ENCODE measurements around the gene MINDY4. TPM values are rescaled to one million over a fixed set of nuclear protein-coding genes. Genes with fewer than 3 reads are reported as not detected.

The MINDY4 gene
- total RNA-seq, 2 experiments from 2014 or later = 0.36 to 0.60 TPM

GRCh38 chr7:30752484-30752883 lies 18.7 kb upstream of the MINDY4 start:
- Mint-ChIP-seq H3K27me3 (no peaks in the 10 kb centered on the region), H3K9me3 (no peaks in the 10 kb centered on the region), H3K4me3 (no peak overlapping the region), H3K27ac (no peak overlapping the region), H3K36me3 (ENCODE audit: low read depth) (no peaks in the 10 kb centered on the region), H3K4me1 (ENCODE audit: low read depth) (no peaks in the 10 kb centered on the region)
- no peaks in the 10 kb centered on the region for H3K9me3 ChIP-seq (ENCODE audit: control insufficient read depth in 1 of 2, insufficient read depth in 1 of 2, low read length in 2 of 2)
- H3K27me3 ChIP-seq (ENCODE audit: control insufficient read depth in 1 of 2, insufficient read depth in 2 of 2, low read length in 2 of 2) = no peaks in the 10 kb centered on the region
- intact Hi-C loops (cut with DNase I, micrococcal nuclease) = no loop called here
- ChIA-PET CTCF (no interaction called here), POLR2A (no interaction called here)
- DNase-seq = no peak
- ATAC-seq (ENCODE audit: poor library complexity) = no peak
- H3K36me3 ChIP-seq (ENCODE audit: insufficient read depth, low read length) = no peaks in the 10 kb centered on the region
- no peaks in the 10 kb centered on the region for H3K4me1 ChIP-seq (ENCODE audit: insufficient read depth, low read length)
- TF ChIP-seq CTCF (IDR thresholded peaks at IDR 0.05) = no peak
- H3K4me3 ChIP-seq (ENCODE audit: low read length) = no peak overlapping the region
- H3K27ac ChIP-seq (ENCODE audit: low read depth in 1 of 2, low read length in 2 of 2) = no peak overlapping the region

- no peak overlapping the region for H3K27ac ChIP-seq (ENCODE audit: low read depth in 1 of 2, low read length in 2 of 2)
- intact Hi-C loops (cut with DNase I, micrococcal nuclease) = no loop called here
- DNase-seq (no peak), ATAC-seq (ENCODE audit: poor library complexity) (no peak)
- H3K9me3 ChIP-seq (ENCODE audit: control insufficient read depth in 1 of 2, insufficient read depth in 1 of 2, low read length in 2 of 2) = no peaks in the 10 kb centered on the region
- H3K4me3 Mint-ChIP-seq = no peak overlapping the region
- ChIA-PET CTCF (no interaction called here), POLR2A (no interaction called here)
- H3K36me3 ChIP-seq (ENCODE audit: insufficient read depth, low read length) = no peaks in the 10 kb centered on the region
- no peaks in the 10 kb centered on the region for H3K9me3 Mint-ChIP-seq
- H3K4me1 ChIP-seq (ENCODE audit: insufficient read depth, low read length) = no peaks in the 10 kb centered on the region
- no peak for TF ChIP-seq CTCF (IDR thresholded peaks at IDR 0.05)
- H3K27ac Mint-ChIP-seq = no peak overlapping the region
- H3K4me3 ChIP-seq (ENCODE audit: low read length) = no peak overlapping the region
- H3K36me3 Mint-ChIP-seq (ENCODE audit: low read depth) = no peaks in the 10 kb centered on the region
- H3K27me3 Mint-ChIP-seq = no peaks in the 10 kb centered on the region
- no peaks in the 10 kb centered on the region for H3K27me3 ChIP-seq (ENCODE audit: control insufficient read depth in 1 of 2, insufficient read depth in 2 of 2, low read length in 2 of 2)
- no peaks in the 10 kb centered on the region for H3K4me1 Mint-ChIP-seq (ENCODE audit: low read depth)
Measured at GRCh38 chr7:30752979-30753378, 18.2 kb upstream of the MINDY4 start.

- ATAC-seq (ENCODE audit: poor library complexity) = no peak
- peaks cover 1% of the 10 kb centered on the region for H3K27me3 Mint-ChIP-seq
- no peaks in the 10 kb centered on the region for H3K9me3 Mint-ChIP-seq
- no peaks in the 10 kb centered on the region for H3K4me1 ChIP-seq (ENCODE audit: insufficient read depth, low read length)
- no peaks in the 10 kb centered on the region for H3K27me3 ChIP-seq (ENCODE audit: control insufficient read depth in 1 of 2, insufficient read depth in 2 of 2, low read length in 2 of 2)
- no peak overlapping the region for H3K4me3 Mint-ChIP-seq
- ChIA-PET POLR2A (no interaction called here), CTCF (no interaction called here)
- H3K36me3 Mint-ChIP-seq (ENCODE audit: low read depth) = no peaks in the 10 kb centered on the region
- H3K9me3 ChIP-seq (ENCODE audit: control insufficient read depth in 1 of 2, insufficient read depth in 1 of 2, low read length in 2 of 2) = no peaks in the 10 kb centered on the region
- H3K27ac ChIP-seq (ENCODE audit: low read depth in 1 of 2, low read length in 2 of 2) = no peak overlapping the region
- no peak overlapping the region for H3K4me3 ChIP-seq (ENCODE audit: low read length)
- DNase-seq = no peak
- no peak overlapping the region for H3K27ac Mint-ChIP-seq
- no peaks in the 10 kb centered on the region for H3K4me1 Mint-ChIP-seq (ENCODE audit: low read depth)
- intact Hi-C loops (cut with DNase I, micrococcal nuclease) = no loop called here
- H3K36me3 ChIP-seq (ENCODE audit: insufficient read depth, low read length) = no peaks in the 10 kb centered on the region
- no peak for TF ChIP-seq CTCF (IDR thresholded peaks at IDR 0.05)
Measured at GRCh38 chr7:30754315-30754877, 16.8 kb upstream of the MINDY4 start.

Data from CD4-positive, alpha-beta T cell (primary cell).